Ramos (cell line): ENCODE measurements around the gene SLC3A2.

Experiments used
- in situ Hi-C: fragments of 300-500 bp; cut with MboI; formaldehyde crosslinking; loops from one replicate; pipeline ENCODE4 v1.14.3; 2022; ENCODE audit warnings: low sequenced_read_pairs; ENCODE audit not compliant: unreplicated experiment

The SLC3A2 gene

GRCh38 chr11:62880803-62881578, at the start of gene SLC3A2:
Gene SLC3A2, plus strand, starts transcription at chr11:62880896. Its CDS starts 128 bp downstream, at chr11:62881024.
- in situ Hi-C loops = loop anchor here (25.0 kb wide), 1 partner anchor 469 kb away; the partner anchor contains the start of gene SCGB1A1

- in situ Hi-C loops = loop anchor here (25.0 kb wide), 1 partner anchor 1406 kb away; the partner anchor contains the start of genes DNAJC4, FKBP2, NUDT22 and PPP1R14B
These were observed 49.7 kb upstream of the SLC3A2 start for GRCh38 chr11:62830904-62831519.

GRCh38 chr11:62831520-62832335, 49.0 kb upstream of the SLC3A2 start, which contains the start of gene STX5:
Gene STX5, minus strand, starts transcription at chr11:62832051. Its CDS starts 808 bp downstream, at chr11:62831243.
- in situ Hi-C loops = loop anchor here (25.0 kb wide), 1 partner anchor 1406 kb away; the partner anchor contains the start of genes DNAJC4, FKBP2, NUDT22 and PPP1R14B

- in situ Hi-C loops = loop anchor here (25.0 kb wide), 1 partner anchor 1405 kb away; the partner anchor contains the start of genes DNAJC4, FKBP2, NUDT22 and PPP1R14B
These were observed 48.1 kb upstream of the SLC3A2 start, which contains the start of gene TEX54 for GRCh38 chr11:62832336-62833234. Gene TEX54, minus strand, starts transcription at chr11:62832841.

DNA sequence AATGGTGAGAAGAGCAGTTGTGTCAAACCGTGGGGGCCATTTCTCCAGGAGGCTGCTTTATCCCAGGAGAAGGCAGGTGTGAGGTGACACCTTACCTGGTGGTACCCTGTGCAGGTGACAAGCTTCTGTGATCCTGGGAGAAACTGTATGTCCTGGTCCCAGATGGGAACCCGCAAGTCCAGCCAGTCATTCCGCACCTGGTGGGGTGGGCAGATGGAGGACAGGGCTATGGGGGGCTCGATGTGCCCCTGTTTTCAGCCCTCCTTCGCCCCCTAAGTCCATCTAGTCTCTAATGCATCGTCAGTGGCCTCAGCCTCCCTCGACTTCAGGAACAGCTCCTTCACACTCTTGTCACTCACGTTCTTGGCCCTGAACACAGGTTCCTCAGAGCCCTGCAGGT, 45.4 kb upstream of the SLC3A2 start:
- in situ Hi-C loops = loop anchor here (25.0 kb wide), 1 partner anchor 1402 kb away; the partner anchor contains the start of genes DNAJC4, FKBP2, NUDT22 and PPP1R14B

DNA sequence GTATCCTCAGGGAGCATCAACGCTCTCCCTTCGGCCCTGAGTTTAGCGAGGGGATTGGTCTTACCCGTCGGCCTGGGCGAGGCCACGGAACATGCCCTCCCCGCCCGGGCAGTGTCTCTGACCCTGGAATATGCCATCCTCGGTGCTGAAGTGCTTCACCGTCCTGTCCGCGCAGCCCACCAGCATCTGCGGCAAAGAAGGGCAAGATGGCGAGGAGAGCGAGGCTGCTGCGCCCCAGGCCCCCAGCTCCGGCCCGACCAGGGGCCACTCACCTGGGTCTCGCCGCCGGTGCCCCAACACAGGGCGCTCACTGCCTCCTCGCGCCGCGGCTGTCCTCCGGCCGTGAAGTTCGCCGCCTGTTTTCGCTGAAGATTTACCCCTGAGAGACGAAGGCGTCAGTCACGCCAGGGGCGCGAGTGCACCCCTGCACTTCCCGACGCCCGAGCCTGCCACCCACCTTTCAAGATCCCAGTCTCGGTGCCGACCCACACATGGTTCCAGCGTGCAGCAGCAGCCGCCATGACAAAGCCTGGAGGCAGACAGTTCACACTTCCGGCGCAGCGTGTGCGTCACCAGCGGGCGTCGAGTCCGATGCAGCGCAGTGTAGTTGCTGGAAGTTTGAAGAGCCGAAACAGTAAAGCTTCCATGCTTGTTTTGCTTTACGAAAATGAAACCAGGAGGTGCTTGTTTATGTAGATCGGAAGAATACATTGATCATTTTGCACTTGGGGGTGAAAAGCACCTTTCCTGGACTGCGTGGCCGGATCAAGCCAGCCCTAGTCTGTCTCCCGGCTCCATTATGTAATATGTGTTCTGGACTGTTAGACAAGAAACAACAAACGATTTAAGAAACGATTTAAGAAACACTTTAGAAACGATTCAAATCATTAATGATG, 41.4 kb upstream of the SLC3A2 start, which contains the start of gene WDR74:
TSS of gene WDR74 (minus strand) at position 541 of the 896 bp plus-strand sequence. CDS start at position 521, 20 bp downstream.
- in situ Hi-C loops = loop anchor here (25.0 kb wide), 1 partner anchor 1398 kb away; the partner anchor contains the start of genes DNAJC4, FKBP2, NUDT22 and PPP1R14B

GRCh38 chr11:62840721-62841360, 39.9 kb upstream of the SLC3A2 start:
- in situ Hi-C loops = loop anchor here (25.0 kb wide), 1 partner anchor 1396 kb away; the partner anchor contains the start of genes DNAJC4, FKBP2, NUDT22 and PPP1R14B

- in situ Hi-C loops = loop anchor here (25.0 kb wide), 1 partner anchor 1396 kb away; the partner anchor contains the start of genes DNAJC4, FKBP2, NUDT22 and PPP1R14B
These were observed 39.1 kb upstream of the SLC3A2 start for GRCh38 chr11:62841361-62842170.

DNA sequence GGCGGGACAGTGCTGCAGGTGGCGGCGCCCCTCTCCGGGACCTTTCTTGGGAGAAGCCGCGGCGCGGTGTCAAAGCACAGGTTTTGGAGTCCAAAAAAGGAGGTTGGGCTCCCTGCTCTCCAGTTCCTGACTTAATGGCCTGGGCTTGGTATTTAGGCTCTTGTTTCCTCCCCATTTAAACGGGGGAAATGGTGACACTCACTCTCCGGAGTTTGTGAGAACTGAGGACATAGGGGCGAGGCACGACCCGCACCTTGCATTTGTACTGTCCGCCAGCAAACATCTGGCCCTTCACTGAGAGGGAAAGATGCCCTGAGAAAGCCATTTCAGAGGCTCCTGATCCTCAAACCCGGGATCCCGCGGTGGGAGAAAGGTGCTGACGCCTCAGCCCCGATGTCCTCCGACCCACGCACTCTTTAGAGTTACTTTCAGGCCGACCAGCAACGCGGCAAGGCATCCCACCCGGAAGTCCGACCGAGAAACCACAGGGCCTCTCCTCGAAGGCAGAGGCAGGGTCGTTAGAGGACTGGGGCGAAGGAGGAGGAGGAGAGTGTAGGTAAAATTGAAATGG, 38.4 kb upstream of the SLC3A2 start:
- in situ Hi-C loops = loop anchor here (25.0 kb wide), 1 partner anchor 1395 kb away; the partner anchor contains the start of genes DNAJC4, FKBP2, NUDT22 and PPP1R14B

DNA sequence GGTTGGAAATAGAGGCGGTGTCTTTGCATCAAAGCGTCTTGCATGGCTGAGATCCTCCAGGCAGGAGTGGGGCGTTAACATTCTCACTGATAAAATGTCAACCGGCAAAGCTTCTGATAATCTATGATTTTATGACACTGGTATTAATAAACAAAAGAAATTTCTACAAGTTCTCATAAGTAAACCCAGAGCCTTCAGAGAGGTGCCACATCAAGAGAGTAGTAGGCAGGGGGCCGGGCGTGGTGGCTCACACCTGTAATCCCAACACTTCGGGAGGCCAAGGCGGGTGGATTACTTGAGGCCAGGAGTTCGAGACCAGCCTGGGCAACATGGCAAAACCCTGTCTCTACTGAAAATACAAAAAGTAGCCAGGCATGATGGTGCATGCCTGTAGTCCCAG, 37.8 kb upstream of the SLC3A2 start:
- in situ Hi-C loops = loop anchor here (25.0 kb wide), 1 partner anchor 1394 kb away; the partner anchor contains the start of genes DNAJC4, FKBP2, NUDT22 and PPP1R14B

- in situ Hi-C loops = loop anchor here (25.0 kb wide), 1 partner anchor 1394 kb away; the partner anchor contains the start of genes DNAJC4, FKBP2, NUDT22 and PPP1R14B
These were observed 37.2 kb upstream of the SLC3A2 start for GRCh38 chr11:62843466-62843865.

DNA sequence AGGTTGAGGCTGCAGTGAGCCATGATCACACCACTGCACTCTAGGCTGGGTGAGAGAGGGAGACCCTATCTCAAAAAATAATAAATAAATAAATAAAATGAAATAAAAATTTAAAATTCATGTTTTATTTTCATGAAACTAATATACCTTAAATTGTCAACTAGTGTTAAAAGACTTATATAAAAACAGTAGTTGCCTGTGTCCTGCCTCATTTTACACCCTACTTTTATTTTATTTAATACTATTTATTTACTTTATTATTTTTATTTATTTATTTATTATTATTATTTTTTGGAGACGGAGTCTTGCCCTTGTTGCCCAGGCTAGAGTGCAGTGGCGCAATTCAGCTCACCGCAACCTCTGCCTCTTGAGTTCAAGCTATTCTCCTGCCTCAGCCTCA, 36.5 kb upstream of the SLC3A2 start:
- in situ Hi-C loops = loop anchor here (25.0 kb wide), 1 partner anchor 1393 kb away; the partner anchor contains the start of genes DNAJC4, FKBP2, NUDT22 and PPP1R14B

- in situ Hi-C loops = loop anchor here (25.0 kb wide), 1 partner anchor 1391 kb away; the partner anchor contains the start of genes DNAJC4, FKBP2, NUDT22 and PPP1R14B
These were observed 34.5 kb upstream of the SLC3A2 start for GRCh38 chr11:62846177-62846576.

- in situ Hi-C loops = loop anchor here (25.0 kb wide), 1 partner anchor 1389 kb away; the partner anchor contains the start of genes DNAJC4, FKBP2, NUDT22 and PPP1R14B
These were observed 32.9 kb upstream of the SLC3A2 start for GRCh38 chr11:62847767-62848314.
